HG03135 (cell line): ENCODE measurements around the gene ALDH1A2.

Source experiments
- ATAC-seq: cut with Tn5 transposase; IDR thresholded peaks from one replicate; pipeline ENCODE4 v1.9.1; 2021; ENCODE audit warnings: mild to moderate bottlenecking, moderate library complexity; ENCODE audit not compliant: unreplicated experiment

The ALDH1A2 gene

GRCh38 chr15:57947282-57947681 is 118.2 kb downstream of the ALDH1A2 start:
- ATAC-seq = no peak

GRCh38 chr15:57946491-57947048 is 118.9 kb downstream of the ALDH1A2 start:
- no peak for ATAC-seq

GRCh38 chr15:57945616-57946015 is 119.9 kb downstream of the ALDH1A2 start:
- no peak for ATAC-seq

- no peak for ATAC-seq
These were observed 121.6 kb downstream of the ALDH1A2 start for GRCh38 chr15:57943754-57944420.

GRCh38 chr15:57943171-57943570 is 122.3 kb downstream of the ALDH1A2 start:
- no peak for ATAC-seq

- ATAC-seq = no peak
These were observed 123.7 kb downstream of the ALDH1A2 start for GRCh38 chr15:57941816-57942215.

- ATAC-seq = no peak
These were observed 133.2 kb downstream of the ALDH1A2 start for GRCh38 chr15:57932348-57932747.

GRCh38 chr15:57931570-57931969 is 133.9 kb downstream of the ALDH1A2 start:
- ATAC-seq = no peak

GRCh38 chr15:57927091-57927631 is 138.3 kb downstream of the ALDH1A2 start:
- ATAC-seq = no peak

- ATAC-seq = no peak
These were observed 139.9 kb downstream of the ALDH1A2 start for GRCh38 chr15:57925650-57926049.

GRCh38 chr15:57924598-57924997 is 140.9 kb downstream of the ALDH1A2 start:
- ATAC-seq = no peak

GRCh38 chr15:57923750-57924149 is 141.8 kb downstream of the ALDH1A2 start:
- ATAC-seq = no peak

- no peak for ATAC-seq
These were observed 142.2 kb downstream of the ALDH1A2 start for GRCh38 chr15:57923306-57923705.

GRCh38 chr15:57922776-57923175 is 142.7 kb downstream of the ALDH1A2 start:
- ATAC-seq = no peak

- ATAC-seq = no peak
These were observed 144.1 kb downstream of the ALDH1A2 start for GRCh38 chr15:57921371-57921770.

GRCh38 chr15:57920911-57921310 is 144.6 kb downstream of the ALDH1A2 start:
- no peak for ATAC-seq

GRCh38 chr15:57919754-57920153 is 145.8 kb downstream of the ALDH1A2 start:
- no peak for ATAC-seq

GRCh38 chr15:57917998-57918397 is 147.5 kb downstream of the ALDH1A2 start:
- ATAC-seq = no peak

GRCh38 chr15:57916695-57917094 is 148.8 kb downstream of the ALDH1A2 start:
- ATAC-seq = no peak

- ATAC-seq = no peak
These were observed 149.5 kb downstream of the ALDH1A2 start for GRCh38 chr15:57915827-57916531.

- no peak for ATAC-seq
These were observed 151.0 kb downstream of the ALDH1A2 start for GRCh38 chr15:57914350-57915055.
